Measurements from ENCODE around the gene METTL22. TPM values are rescaled to one million over a fixed set of nuclear protein-coding genes. Genes with fewer than 3 reads are reported as not detected.

METTL22 gene
- total and polyA plus RNA-seq, 2 donors from 2014 or later = 12.0 to 26.2 TPM

GRCh38 chr16:8646326-8647053 is 25.0 kb downstream of the METTL22 start:
- DNase-seq (no peak), FAIRE-seq (no peak)
- Histone ChIP-seq H3K4me3 (ENCODE audit: low read length in 3 of 3) (no peak overlapping the region), H3K9ac (ENCODE audit: low read length in 3 of 3) (no peak overlapping the region), H3K27ac (ENCODE audit: low read depth in 2 of 2, low read length in 2 of 2) (no peak overlapping the region), H3K27me3 (ENCODE audit: control insufficient read depth, insufficient read depth, low read length) (no peaks in the 10 kb centered on the region), H3K36me3 (ENCODE audit: control insufficient read depth in 2 of 3, insufficient read depth in 3 of 3, low read length in 3 of 3) (peaks cover 11 to 46% (median 33%) of the 10 kb centered on the region in 3 donors), H3K4me1 (ENCODE audit: control insufficient read depth in 2 of 3, insufficient read depth in 2 of 3, low read depth in 1 of 3, low read length in 3 of 3) (peaks cover 0 to 3% (median 0%) of the 10 kb centered on the region in 3 donors), H3K9me3 (ENCODE audit: control insufficient read depth in 2 of 3, insufficient read depth in 1 of 3, low read length in 3 of 3) (no peaks in the 10 kb centered on the region)
- TF ChIP-seq CTCF (IDR thresholded peaks at IDR 0.05; ENCODE audit: borderline replicate concordance, extremely low read depth, insufficient read depth) = no peak
- intact Hi-C loops (cut with DNase I) = no loop called here

- Histone ChIP-seq H3K4me1 (ENCODE audit: control insufficient read depth in 2 of 3, insufficient read depth in 2 of 3, low read depth in 1 of 3, low read length in 3 of 3) (peaks cover 0 to 3% (median 0%) of the 10 kb centered on the region in 3 donors), H3K9ac (ENCODE audit: low read length in 3 of 3) (no peak overlapping the region), H3K36me3 (ENCODE audit: control insufficient read depth in 2 of 3, insufficient read depth in 3 of 3, low read length in 3 of 3) (peaks cover 7 to 33% (median 23%) of the 10 kb centered on the region in 3 donors), H3K9me3 (ENCODE audit: control insufficient read depth in 2 of 3, insufficient read depth in 1 of 3, low read length in 3 of 3) (no peaks in the 10 kb centered on the region), H3K27ac (ENCODE audit: low read depth in 2 of 2, low read length in 2 of 2) (no peak overlapping the region), H3K4me3 (ENCODE audit: low read length in 3 of 3) (no peak overlapping the region), H3K27me3 (ENCODE audit: control insufficient read depth, insufficient read depth, low read length) (no peaks in the 10 kb centered on the region)
- intact Hi-C loops (cut with DNase I) = no loop called here
- DNase-seq = no peak
- FAIRE-seq = no peak
- TF ChIP-seq CTCF (IDR thresholded peaks at IDR 0.05; ENCODE audit: borderline replicate concordance, extremely low read depth, insufficient read depth) = no peak
These were observed 26.3 kb downstream of the METTL22 start for GRCh38 chr16:8647721-8648318.

GRCh38 chr16:8648877-8649276 is 27.4 kb downstream of the METTL22 start:
- no peak for TF ChIP-seq CTCF (IDR thresholded peaks at IDR 0.05; ENCODE audit: borderline replicate concordance, extremely low read depth, insufficient read depth)
- no peak for DNase-seq
- Histone ChIP-seq H3K4me1 (ENCODE audit: control insufficient read depth in 2 of 3, insufficient read depth in 2 of 3, low read depth in 1 of 3, low read length in 3 of 3) (peaks cover 0 to 3% (median 0%) of the 10 kb centered on the region in 3 donors), H3K27me3 (ENCODE audit: control insufficient read depth, insufficient read depth, low read length) (no peaks in the 10 kb centered on the region), H3K4me3 (ENCODE audit: low read length in 3 of 3) (no peak overlapping the region), H3K27ac (ENCODE audit: low read depth in 2 of 2, low read length in 2 of 2) (no peak overlapping the region), H3K9ac (ENCODE audit: low read length in 3 of 3) (no peak overlapping the region), H3K9me3 (ENCODE audit: control insufficient read depth in 2 of 3, insufficient read depth in 1 of 3, low read length in 3 of 3) (no peaks in the 10 kb centered on the region), H3K36me3 (ENCODE audit: control insufficient read depth in 2 of 3, insufficient read depth in 3 of 3, low read length in 3 of 3) (peaks cover 5 to 28% (median 20%) of the 10 kb centered on the region in 3 donors)
- intact Hi-C loops (cut with DNase I) = no loop called here
- FAIRE-seq = no peak
